Ramos (cell line): ENCODE measurements around the gene SLIT2.

Experiments
- in situ Hi-C: fragments of 300-500 bp; cut with MboI; formaldehyde crosslinking; loops from one replicate; pipeline ENCODE4 v1.14.3; 2022; ENCODE audit warnings: low sequenced_read_pairs; ENCODE audit not compliant: unreplicated experiment

SLIT2 gene

GRCh38 chr4:20264688-20265087 lies 13.0 kb downstream of the SLIT2 start:
- in situ Hi-C loops: no loop called here

DNA sequence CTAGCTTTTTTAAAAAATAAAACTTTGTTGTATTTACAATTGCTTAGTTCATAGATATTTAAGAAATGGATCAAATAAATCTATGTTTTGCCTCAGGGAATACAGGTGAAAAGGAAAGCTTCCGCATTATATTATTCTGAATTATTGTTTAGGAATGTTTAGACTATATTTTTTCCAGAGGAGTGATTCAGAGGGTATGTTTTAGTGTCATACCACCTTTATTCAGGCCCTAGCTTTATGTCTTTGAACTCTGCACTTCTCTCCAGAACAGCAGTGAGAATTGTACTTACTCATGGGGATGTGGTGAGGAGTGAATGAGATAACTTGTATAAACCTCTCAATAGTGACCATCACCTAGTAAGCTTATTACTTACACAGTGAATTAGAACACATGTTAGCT lies 14.0 kb downstream of the SLIT2 start:
- in situ Hi-C loops: no loop called here

- in situ Hi-C loops: no loop called here
Observed at GRCh38 chr4:20266215-20267082, 14.7 kb downstream of the SLIT2 start.

- in situ Hi-C loops: no loop called here
Observed at GRCh38 chr4:20268028-20268427, 16.3 kb downstream of the SLIT2 start.

GRCh38 chr4:20269320-20269719 lies 17.6 kb downstream of the SLIT2 start:
- in situ Hi-C loops: no loop called here

- in situ Hi-C loops: no loop called here
Observed at GRCh38 chr4:20271950-20272349, 20.2 kb downstream of the SLIT2 start.

DNA sequence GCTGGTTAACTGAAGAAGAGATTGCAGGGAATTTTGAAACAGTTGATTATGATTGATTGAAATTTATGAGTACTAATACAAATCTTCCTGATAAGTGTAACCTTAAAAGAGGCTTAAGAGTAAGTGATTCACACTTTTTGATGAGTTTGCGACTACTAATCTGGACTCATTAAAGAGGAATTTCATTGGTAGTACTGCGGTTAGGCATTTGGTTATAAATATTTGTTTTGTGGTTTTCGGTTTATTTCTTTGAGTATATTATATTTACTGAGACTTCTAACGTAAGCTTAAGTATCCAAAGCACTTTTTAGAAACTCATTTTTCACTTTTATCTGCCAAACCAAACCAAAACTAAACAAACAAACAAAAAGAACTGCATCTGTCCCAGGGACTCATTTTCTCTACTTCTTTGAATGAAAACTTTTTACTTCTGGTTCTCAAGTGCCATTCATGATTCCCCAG lies 20.7 kb downstream of the SLIT2 start:
- in situ Hi-C loops: no loop called here

- in situ Hi-C loops: no loop called here
Observed at GRCh38 chr4:20273793-20274192, 22.1 kb downstream of the SLIT2 start.

DNA sequence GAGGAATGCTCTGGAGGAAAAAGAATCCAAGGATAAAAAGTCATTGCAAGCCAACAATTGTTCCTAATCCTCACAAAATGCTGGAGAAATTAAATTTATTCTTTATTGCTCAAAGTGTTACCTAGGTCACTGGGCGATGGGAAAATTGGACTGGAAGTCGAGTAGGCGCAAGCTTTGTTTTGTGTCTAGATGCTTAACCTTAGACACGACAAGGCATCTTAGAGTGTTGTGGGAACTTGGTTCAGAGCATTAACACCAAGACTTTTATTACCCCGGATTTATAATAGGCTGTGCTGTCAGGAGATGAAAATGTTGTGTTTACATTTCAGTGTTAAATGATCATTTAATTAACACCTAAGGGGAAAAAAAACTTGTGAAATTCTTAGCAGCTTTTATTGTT lies 25.1 kb downstream of the SLIT2 start:
- in situ Hi-C loops: no loop called here

DNA sequence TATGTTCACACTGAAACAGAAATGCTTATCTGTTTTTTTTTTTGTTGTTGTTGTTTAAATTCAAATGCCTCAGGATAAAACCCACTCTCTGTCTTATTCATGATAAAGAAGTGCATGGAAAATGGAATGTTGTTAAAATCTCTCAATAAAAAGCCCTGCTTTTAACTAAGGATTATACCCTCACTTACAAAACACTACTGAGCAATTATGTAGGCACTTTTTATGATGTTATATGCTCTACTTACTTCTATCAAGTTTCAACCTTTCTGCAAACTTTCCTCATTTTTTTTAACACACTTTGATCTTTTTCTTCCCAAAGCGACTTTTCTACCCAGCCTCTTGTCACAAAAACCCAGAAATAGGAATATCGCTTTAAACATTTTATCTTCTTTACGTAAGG lies 26.5 kb downstream of the SLIT2 start:
- in situ Hi-C loops: no loop called here

DNA sequence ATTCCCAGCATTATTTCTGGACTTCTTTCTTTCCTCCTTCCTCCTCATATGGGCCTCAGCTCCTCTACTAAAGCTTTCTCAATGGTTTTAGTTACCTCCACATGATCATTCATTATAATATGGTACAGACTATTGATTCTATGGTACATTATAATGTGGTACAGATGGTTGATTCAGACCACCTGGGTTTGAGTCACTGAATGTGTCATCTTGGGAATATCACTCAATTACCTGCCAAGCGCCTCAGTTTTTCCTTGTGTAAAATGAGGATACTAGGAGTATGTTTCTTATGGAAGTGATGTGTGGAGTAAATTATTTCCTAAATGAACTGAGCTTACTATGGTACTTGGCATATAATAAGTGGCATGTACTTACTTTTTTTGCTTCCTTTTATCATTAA lies 27.7 kb downstream of the SLIT2 start:
- in situ Hi-C loops: no loop called here

- in situ Hi-C loops: no loop called here
Observed at GRCh38 chr4:20281453-20281852, 29.7 kb downstream of the SLIT2 start.

DNA sequence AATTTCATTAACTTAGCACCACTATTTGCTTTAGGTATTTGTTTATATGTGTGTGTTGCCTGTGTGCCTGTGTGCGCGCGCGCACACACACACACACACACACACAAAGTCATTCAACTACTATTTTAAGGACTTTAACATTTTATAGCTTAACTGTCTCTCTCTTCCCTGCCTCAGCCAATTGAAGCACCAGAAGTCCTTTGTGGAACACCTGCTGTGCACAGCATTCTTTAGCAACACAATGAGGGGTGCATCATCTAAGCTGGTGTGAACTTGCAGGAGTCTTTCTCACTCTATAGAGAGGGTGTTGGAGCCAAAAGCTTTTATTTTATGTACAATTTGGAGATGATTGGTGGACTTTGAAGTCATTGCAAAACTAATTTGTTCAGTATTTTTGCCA lies 31.3 kb downstream of the SLIT2 start:
- in situ Hi-C loops: no loop called here

DNA sequence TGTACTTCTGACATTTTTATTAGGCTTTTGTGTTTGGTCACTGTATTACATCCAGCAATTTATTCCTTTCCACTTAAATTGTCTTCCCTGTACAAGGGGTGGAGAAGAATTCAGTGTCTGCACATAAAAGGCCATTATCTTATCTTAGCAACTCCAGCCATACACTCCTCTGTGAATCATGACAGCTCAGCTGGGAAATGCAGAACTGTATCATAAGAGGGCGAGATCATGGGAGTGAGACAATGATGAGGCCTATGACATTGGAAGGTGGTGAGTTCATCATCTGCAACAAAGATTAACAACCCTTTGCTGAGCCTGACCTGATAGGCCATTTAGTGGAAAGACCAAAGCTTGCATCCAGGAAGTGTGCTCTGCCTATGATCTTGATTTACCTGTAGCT lies 33.3 kb downstream of the SLIT2 start:
- in situ Hi-C loops: no loop called here

- in situ Hi-C loops: no loop called here
Observed at GRCh38 chr4:20287246-20287645, 35.5 kb downstream of the SLIT2 start.

- in situ Hi-C loops: no loop called here
Observed at GRCh38 chr4:20288047-20288650, 36.4 kb downstream of the SLIT2 start.

DNA sequence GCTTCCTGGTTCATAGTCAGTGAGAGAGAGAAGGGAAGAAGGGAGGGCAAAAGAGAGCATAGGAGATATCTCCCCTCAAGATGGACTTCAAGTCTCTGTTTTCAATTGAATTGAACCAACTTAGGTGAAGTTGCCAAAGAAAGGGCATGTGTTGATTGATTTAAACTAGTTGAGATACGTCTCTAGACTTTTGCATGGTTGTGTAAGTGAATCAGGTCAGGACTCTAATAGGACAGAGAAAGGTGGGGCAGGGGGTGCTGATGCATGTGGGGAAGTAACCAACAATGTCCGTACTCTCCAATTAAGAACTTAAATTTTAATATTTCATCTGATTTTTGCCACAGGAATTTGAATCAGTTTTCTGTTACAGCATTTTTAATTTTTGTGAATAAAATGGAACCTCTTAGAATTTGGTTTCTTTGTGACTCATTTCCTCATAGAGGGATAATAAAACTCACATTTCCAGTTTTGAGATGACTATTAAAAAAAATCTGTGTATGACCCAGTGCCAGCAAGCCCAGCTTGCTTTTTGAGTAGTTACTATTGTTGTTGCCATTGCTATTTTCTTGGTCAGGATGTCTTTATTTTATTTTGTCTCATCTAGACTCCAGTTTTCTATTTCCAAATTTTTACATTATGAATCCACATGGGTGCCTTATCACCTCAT lies 37.3 kb downstream of the SLIT2 start:
- in situ Hi-C loops: no loop called here

GRCh38 chr4:20289782-20290181 lies 38.1 kb downstream of the SLIT2 start:
- in situ Hi-C loops: no loop called here

DNA sequence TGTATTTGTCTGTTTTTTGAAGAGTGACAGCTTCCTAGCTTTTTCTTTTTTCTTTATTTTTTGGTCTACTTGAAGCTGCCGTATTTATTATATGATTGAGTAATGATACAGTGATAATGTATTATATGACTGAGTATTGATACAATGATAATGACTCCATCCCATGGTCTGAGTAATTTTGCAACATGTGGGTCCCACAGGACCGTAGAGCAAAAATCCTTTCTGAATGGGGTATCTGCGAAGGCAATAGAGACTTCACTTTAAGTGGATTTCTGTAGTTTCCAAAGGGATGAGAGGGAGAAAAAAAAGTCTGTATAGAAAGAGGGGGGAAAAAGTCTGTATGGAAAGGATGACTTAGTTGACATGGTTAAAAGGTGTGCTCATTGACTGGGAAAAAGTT lies 41.0 kb downstream of the SLIT2 start:
- in situ Hi-C loops: no loop called here

- in situ Hi-C loops: no loop called here
Observed at GRCh38 chr4:20297261-20297660, 45.6 kb downstream of the SLIT2 start.

- in situ Hi-C loops: no loop called here
Observed at GRCh38 chr4:20297783-20298182, 46.1 kb downstream of the SLIT2 start.
